Mammary epithelial cell (primary cell): ENCODE results near the gene TPRG1.

Source experiments
- CTCF ChIP-seq, 2 donors: IDR thresholded peaks in 1 of 2; conservative IDR thresholded peaks in 1 of 2; 2 replicates each; pipeline ENCODE4 v1.5.1; 2011 to 2012; ENCODE audit warnings: inconsistent platforms in 2 of 2, low read length in 2 of 2, mild to moderate bottlenecking in 2 of 2, control low read depth in 1 of 2, low read depth in 1 of 2; ENCODE audit not compliant: insufficient read depth in 1 of 2; ENCODE audit errors: extremely low read depth in 1 of 2
- EZH2 ChIP-seq: IDR thresholded peaks from 2 replicates; pipeline ENCODE4 v1.6.1; 2012; ENCODE audit warnings: low read length, inconsistent platforms, borderline replicate concordance

- TF ChIP-seq CTCF (conservative IDR thresholded peaks at IDR 0.05 in 1 of 2, IDR thresholded peaks at IDR 0.05 in 1 of 2; ENCODE audit: extremely low read depth in 1 of 2, insufficient read depth in 1 of 2, low read depth in 1 of 2, low read length in 2 of 2) (no peak), EZH2 (no peak)
Observed at GRCh38 chr3:189304465-189305351, 132.9 kb downstream of the TPRG1 start.
